IPS-18a (cell line): ENCODE data around the gene IDI1.

Experiments used
- H3K27ac ChIP-seq: one replicate; pipeline ENCODE4 v1.5.1; 2013; ENCODE audit warnings: low read length
- H3K27me3 ChIP-seq: one replicate; pipeline ENCODE4 v1.6.1; 2013; ENCODE audit warnings: mild to moderate bottlenecking, low read length; ENCODE audit not compliant: control insufficient read depth, insufficient read depth
- H3K36me3 ChIP-seq: one replicate; pipeline ENCODE4 v1.6.1; 2013; ENCODE audit warnings: low read depth, low read length; ENCODE audit not compliant: control insufficient read depth
- H3K4me1 ChIP-seq: one replicate; pipeline ENCODE4 v1.6.1; 2013; ENCODE audit warnings: low read depth, low read length; ENCODE audit not compliant: control insufficient read depth
- H3K4me3 ChIP-seq: one replicate; pipeline ENCODE4 v1.5.1; 2013; ENCODE audit warnings: low read length
- H3K9ac ChIP-seq: one replicate; pipeline ENCODE4 v1.6.1; 2013; ENCODE audit warnings: mild to moderate bottlenecking, low read length, moderate library complexity
- H3K9me3 ChIP-seq: one replicate; pipeline ENCODE4 v1.6.1; 2013; ENCODE audit warnings: low read depth, low read length; ENCODE audit not compliant: control insufficient read depth

Gene IDI1

DNA sequence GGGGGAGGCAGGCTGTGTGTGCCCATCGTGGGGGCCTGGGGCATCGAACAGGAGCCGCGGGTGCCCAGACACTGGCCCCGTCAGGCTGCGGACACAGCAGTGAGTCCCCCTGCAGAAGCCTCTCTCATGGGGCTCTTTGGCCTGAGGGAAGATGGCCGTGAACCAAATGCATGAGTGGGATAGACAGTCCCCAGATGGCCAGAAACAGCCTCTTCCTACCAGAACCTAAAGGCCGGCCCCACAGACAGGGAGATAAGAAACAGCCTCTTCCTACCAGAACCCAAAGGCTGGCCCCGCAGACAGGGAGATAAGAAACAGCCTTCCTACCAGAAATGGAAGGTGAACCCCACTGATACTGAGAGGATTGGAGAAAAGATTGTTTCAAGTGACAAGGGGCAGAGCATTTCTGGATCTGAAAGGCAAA, 39.8 kb downstream of the IDI1 start:
- no peaks in the 10 kb centered on the region for H3K9me3 ChIP-seq

GRCh38 chr10:1007583-1007982, 41.3 kb downstream of the IDI1 start:
- H3K27ac ChIP-seq: no peak overlapping the region
- H3K27me3 ChIP-seq: no peaks in the 10 kb centered on the region
- no peaks in the 10 kb centered on the region for H3K9me3 ChIP-seq
- no peak overlapping the region for H3K9ac ChIP-seq
- H3K36me3 ChIP-seq: peaks cover 99% of the 10 kb centered on the region
- no peaks in the 10 kb centered on the region for H3K4me1 ChIP-seq
- no peak overlapping the region for H3K4me3 ChIP-seq

More for the DNA sequence above, 39.8 kb downstream of the IDI1 start:
- Histone ChIP-seq H3K27ac (no peak overlapping the region), H3K27me3 (no peaks in the 10 kb centered on the region), H3K36me3 (peaks cover 97% of the 10 kb centered on the region), H3K4me1 (no peaks in the 10 kb centered on the region), H3K9ac (no peak overlapping the region), H3K4me3 (no peak overlapping the region)

- peaks cover 98% of the 10 kb centered on the region for H3K36me3 ChIP-seq
Observed at GRCh38 chr10:1006573-1006972, 42.3 kb downstream of the IDI1 start.

DNA sequence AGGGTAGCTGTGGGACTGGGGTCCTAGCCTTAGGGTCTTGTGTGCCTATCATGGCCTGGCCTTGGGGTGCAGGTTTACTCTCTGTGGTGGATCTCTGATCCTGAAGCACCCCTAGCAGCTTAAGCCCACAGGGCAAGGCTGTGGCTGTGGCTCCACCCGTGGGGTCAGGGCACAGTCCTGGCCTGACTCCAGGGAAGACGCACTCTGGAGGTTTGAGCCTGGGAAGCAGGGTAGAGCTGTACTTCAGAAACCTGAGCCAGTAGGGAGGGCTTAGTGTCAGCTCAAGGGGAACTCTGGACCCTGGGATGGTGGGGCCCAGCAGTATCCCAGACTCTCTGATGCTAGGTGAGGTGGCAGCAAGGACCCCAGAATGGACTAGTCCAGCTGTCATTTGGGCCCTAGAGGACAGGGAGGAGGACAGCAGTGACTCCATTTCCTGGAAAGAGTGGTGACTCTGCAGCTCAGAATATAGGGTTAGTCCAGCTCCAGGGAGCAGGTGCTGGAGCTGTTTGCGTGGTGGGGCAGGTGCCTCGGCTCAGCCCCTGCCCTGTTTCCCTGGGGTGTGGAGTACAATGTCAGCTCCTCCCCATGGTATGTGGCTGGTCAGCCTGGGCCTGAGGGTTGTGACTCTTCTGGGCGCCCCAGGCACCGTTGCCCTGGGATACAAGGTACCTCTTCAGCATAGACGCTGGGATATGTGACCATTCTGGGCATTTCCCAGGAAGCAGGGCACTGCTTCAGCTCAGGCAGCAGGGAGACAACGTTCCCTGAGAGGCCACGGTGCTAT, 44.8 kb downstream of the IDI1 start:
- H3K27ac ChIP-seq: no peak overlapping the region
- no peak overlapping the region for H3K4me3 ChIP-seq
- H3K36me3 ChIP-seq: peaks cover 99% of the 10 kb centered on the region
- no peak overlapping the region for H3K9ac ChIP-seq
- H3K9me3 ChIP-seq: no peaks in the 10 kb centered on the region
- H3K27me3 ChIP-seq: no peaks in the 10 kb centered on the region
- no peaks in the 10 kb centered on the region for H3K4me1 ChIP-seq

More at GRCh38 chr10:1006573-1006972, 42.3 kb downstream of the IDI1 start:
- no peak overlapping the region for H3K27ac ChIP-seq
- H3K27me3 ChIP-seq: no peaks in the 10 kb centered on the region
- no peak overlapping the region for H3K9ac ChIP-seq
- H3K4me1 ChIP-seq: no peaks in the 10 kb centered on the region
- no peak overlapping the region for H3K4me3 ChIP-seq
- no peaks in the 10 kb centered on the region for H3K9me3 ChIP-seq

GRCh38 chr10:1002425-1003006, 46.4 kb downstream of the IDI1 start:
- Histone ChIP-seq H3K27ac (no peak overlapping the region), H3K9me3 (no peaks in the 10 kb centered on the region), H3K36me3 (peaks cover 98% of the 10 kb centered on the region), H3K27me3 (no peaks in the 10 kb centered on the region), H3K4me3 (no peak overlapping the region), H3K4me1 (no peaks in the 10 kb centered on the region), H3K9ac (no peak overlapping the region)

GRCh38 chr10:997266-998022, 51.5 kb downstream of the IDI1 start:
- Histone ChIP-seq H3K9me3 (no peaks in the 10 kb centered on the region), H3K4me1 (no peaks in the 10 kb centered on the region), H3K36me3 (peaks cover 96% of the 10 kb centered on the region), H3K4me3 (no peak overlapping the region), H3K27ac (no peak overlapping the region), H3K9ac (no peak overlapping the region), H3K27me3 (no peaks in the 10 kb centered on the region)

DNA sequence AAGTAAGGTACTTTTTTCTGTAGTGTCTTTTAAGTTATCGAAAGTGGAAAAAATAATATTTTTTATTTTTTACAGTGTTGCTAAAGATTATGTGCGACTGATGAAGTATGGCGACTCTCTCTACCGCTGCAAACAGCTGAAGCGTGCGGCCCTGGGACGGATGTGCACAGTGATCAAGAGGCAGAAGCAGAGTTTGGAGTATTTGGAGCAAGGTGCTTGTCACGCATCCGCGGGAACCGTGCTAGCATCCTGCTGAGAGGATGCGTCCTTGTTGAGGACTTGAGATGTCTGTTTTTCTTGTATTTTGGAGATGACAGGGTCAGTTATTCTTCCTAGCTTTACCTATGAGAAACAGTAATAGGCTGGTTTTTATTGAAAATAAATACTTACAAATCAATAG, 52.9 kb downstream of the IDI1 start:
- peaks cover 84% of the 10 kb centered on the region for H3K36me3 ChIP-seq
- H3K4me3 ChIP-seq: no peak overlapping the region
- H3K4me1 ChIP-seq: no peaks in the 10 kb centered on the region
- no peaks in the 10 kb centered on the region for H3K9me3 ChIP-seq
- no peak overlapping the region for H3K9ac ChIP-seq
- no peak overlapping the region for H3K27ac ChIP-seq
- H3K27me3 ChIP-seq: no peaks in the 10 kb centered on the region

GRCh38 chr10:995559-995926, 53.4 kb downstream of the IDI1 start:
- Histone ChIP-seq H3K9me3 (no peaks in the 10 kb centered on the region), H3K27me3 (no peaks in the 10 kb centered on the region), H3K4me1 (no peaks in the 10 kb centered on the region), H3K36me3 (peaks cover 79% of the 10 kb centered on the region), H3K4me3 (no peak overlapping the region), H3K27ac (no peak overlapping the region), H3K9ac (no peak overlapping the region)

- Histone ChIP-seq H3K4me3 (no peak overlapping the region), H3K36me3 (peaks cover 74% of the 10 kb centered on the region)
Observed at GRCh38 chr10:994836-995558, 53.9 kb downstream of the IDI1 start.

DNA sequence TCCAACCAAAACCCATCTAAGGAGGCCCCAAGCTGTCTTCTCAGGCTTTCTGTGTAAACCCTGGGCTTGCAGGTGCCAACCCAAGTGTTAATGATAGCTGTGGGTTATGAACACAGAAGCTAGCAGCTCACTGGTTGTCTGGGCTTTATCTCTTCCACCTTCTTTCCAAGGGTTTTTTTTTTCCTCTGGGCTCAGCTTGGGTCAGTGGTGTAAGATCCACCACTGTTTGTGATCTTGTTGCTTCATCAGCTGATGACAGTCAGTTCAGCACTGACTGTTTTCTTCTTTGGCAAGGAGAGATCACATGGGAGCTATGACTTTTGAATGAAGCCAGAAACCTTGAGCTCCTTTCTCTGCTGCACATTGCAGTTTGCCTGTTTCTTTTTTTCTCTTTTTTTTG, 56.0 kb downstream of the IDI1 start:
- H3K4me1 ChIP-seq: peaks cover 7% of the 10 kb centered on the region
- peaks cover 53% of the 10 kb centered on the region for H3K36me3 ChIP-seq
- no peak overlapping the region for H3K4me3 ChIP-seq
- H3K27ac ChIP-seq: no peak overlapping the region
- no peaks in the 10 kb centered on the region for H3K9me3 ChIP-seq
- H3K27me3 ChIP-seq: no peaks in the 10 kb centered on the region
- H3K9ac ChIP-seq: no peak overlapping the region

More at GRCh38 chr10:994836-995558, 53.9 kb downstream of the IDI1 start:
- Histone ChIP-seq H3K27me3 (no peaks in the 10 kb centered on the region), H3K4me1 (no peaks in the 10 kb centered on the region), H3K9me3 (no peaks in the 10 kb centered on the region), H3K9ac (no peak overlapping the region), H3K27ac (no peak overlapping the region)

GRCh38 chr10:992467-992866, 56.5 kb downstream of the IDI1 start:
- peaks cover 50% of the 10 kb centered on the region for H3K36me3 ChIP-seq
- no peak overlapping the region for H3K27ac ChIP-seq
- peaks cover 7% of the 10 kb centered on the region for H3K4me1 ChIP-seq
- no peaks in the 10 kb centered on the region for H3K9me3 ChIP-seq
- no peak overlapping the region for H3K9ac ChIP-seq
- H3K27me3 ChIP-seq: no peaks in the 10 kb centered on the region
- H3K4me3 ChIP-seq: no peak overlapping the region
